ENCODE data around the gene CWH43. TPM values are rescaled to one million over a fixed set of nuclear protein-coding genes. Genes with fewer than 3 reads are reported as not detected.
"Not testable (repeated sequence)": the region's sequence is repeated elsewhere in the genome, so short reads cannot be mapped to it uniquely, and the experiment has no call there.

CWH43 gene
- not detected in 2 replicates for total RNA-seq (2014; rRNA removed; shearing (Covaris generic))

GRCh38 chr4:48985976-48986653 lies at the start of gene CWH43:
Gene CWH43, plus strand, starts transcription at chr4:48986275. Its CDS starts 155 bp downstream, at chr4:48986430.
- DNase-seq (ENCODE audit: low read depth) = no peak

GRCh38 chr4:48937033-48937432 lies 49.0 kb upstream of the CWH43 start:
- DNase-seq (ENCODE audit: low read depth) = no peak

GRCh38 chr4:48938831-48939230 lies 47.2 kb upstream of the CWH43 start:
- no peak for DNase-seq (ENCODE audit: low read depth)

- DNase-seq (ENCODE audit: low read depth) = peak; percentile 85
Measured at GRCh38 chr4:48939785-48940184, 46.3 kb upstream of the CWH43 start.

GRCh38 chr4:48943387-48943786 lies 42.7 kb upstream of the CWH43 start:
- DNase-seq (ENCODE audit: low read depth) = peak; percentile 19

GRCh38 chr4:48944252-48944651 lies 41.8 kb upstream of the CWH43 start:
- peak; percentile 92 for DNase-seq (ENCODE audit: low read depth)

- no peak for DNase-seq (ENCODE audit: low read depth)
Measured at GRCh38 chr4:48944756-48945241, 41.3 kb upstream of the CWH43 start.

- DNase-seq (ENCODE audit: low read depth) = no peak
Measured at GRCh38 chr4:48945981-48946380, 40.1 kb upstream of the CWH43 start.

GRCh38 chr4:48947731-48948130 lies 38.3 kb upstream of the CWH43 start:
- DNase-seq (ENCODE audit: low read depth) = no peak

- peak; percentile 18 for DNase-seq (ENCODE audit: low read depth)
Measured at GRCh38 chr4:48949086-48949485, 37.0 kb upstream of the CWH43 start.

- DNase-seq (ENCODE audit: low read depth) = peak; percentile 80
Measured at GRCh38 chr4:48949518-48950219, 36.4 kb upstream of the CWH43 start.

- DNase-seq (ENCODE audit: low read depth) = no peak
Measured at GRCh38 chr4:48954314-48954713, 31.8 kb upstream of the CWH43 start.

- DNase-seq (ENCODE audit: low read depth) = not testable (repeated sequence)
Measured at GRCh38 chr4:48957366-48957765, 28.7 kb upstream of the CWH43 start.

GRCh38 chr4:48958582-48958981 lies 27.5 kb upstream of the CWH43 start:
- no peak for DNase-seq (ENCODE audit: low read depth)

- DNase-seq (ENCODE audit: low read depth) = no peak
Measured at GRCh38 chr4:48960988-48961635, 25.0 kb upstream of the CWH43 start.

GRCh38 chr4:48962636-48963035 lies 23.4 kb upstream of the CWH43 start:
- DNase-seq (ENCODE audit: low read depth) = no peak

GRCh38 chr4:48963042-48963679 lies 22.9 kb upstream of the CWH43 start:
- peak; percentile 78 for DNase-seq (ENCODE audit: low read depth)

GRCh38 chr4:48967101-48967500 lies 19.0 kb upstream of the CWH43 start:
- no peak for DNase-seq (ENCODE audit: low read depth)

GRCh38 chr4:48967631-48968030 lies 18.4 kb upstream of the CWH43 start:
- DNase-seq (ENCODE audit: low read depth) = no peak

- DNase-seq (ENCODE audit: low read depth) = peak; percentile 50
Measured at GRCh38 chr4:48968814-48969213, 17.3 kb upstream of the CWH43 start.

- DNase-seq (ENCODE audit: low read depth) = peak; percentile 84
Measured at GRCh38 chr4:48970471-48970921, 15.6 kb upstream of the CWH43 start.
